ENCODE results near the gene PPP4R3A. TPM values are rescaled to one million over a fixed set of nuclear protein-coding genes. Genes with fewer than 3 reads are reported as not detected.

Gene PPP4R3A
- polyA plus RNA-seq, 4 donors, result 55.9 to 103 (median 68.0) TPM

- Histone ChIP-seq H3K4me1 (ENCODE audit: control insufficient read depth in 3 of 3, insufficient read depth in 2 of 3, low read depth in 1 of 3, low read length in 2 of 3) (peaks cover 0 to 25% (median 4%) of the 10 kb centered on the region in 3 donors), H3K27ac (ENCODE audit: low read depth in 1 of 3, low read length in 2 of 3) (no peak overlapping the region), H3K36me3 (ENCODE audit: control insufficient read depth in 3 of 3, insufficient read depth in 2 of 3, low read depth in 1 of 3, low read length in 3 of 3) (no peaks in the 10 kb centered on the region), H3K4me3 (ENCODE audit: low read depth in 1 of 3, low read length in 3 of 3) (no peak overlapping the region), H3K27me3 (ENCODE audit: control insufficient read depth in 3 of 3, insufficient read depth in 3 of 3, low read length in 3 of 3) (no peaks in the 10 kb centered on the region), H3K9me3 (ENCODE audit: control insufficient read depth in 2 of 2, insufficient read depth in 1 of 2, low read depth in 1 of 2, low read length in 1 of 2) (no peaks in the 10 kb centered on the region)
- no peak for DNase-seq
- 80 to 92% (median 88%) methylated on average over 2 of the region's 2 CpGs for WGBS, 3 donors
- no peak for FAIRE-seq
Measured at GRCh38 chr14:91420686-91421085, 89.4 kb downstream of the PPP4R3A start.

DNA sequence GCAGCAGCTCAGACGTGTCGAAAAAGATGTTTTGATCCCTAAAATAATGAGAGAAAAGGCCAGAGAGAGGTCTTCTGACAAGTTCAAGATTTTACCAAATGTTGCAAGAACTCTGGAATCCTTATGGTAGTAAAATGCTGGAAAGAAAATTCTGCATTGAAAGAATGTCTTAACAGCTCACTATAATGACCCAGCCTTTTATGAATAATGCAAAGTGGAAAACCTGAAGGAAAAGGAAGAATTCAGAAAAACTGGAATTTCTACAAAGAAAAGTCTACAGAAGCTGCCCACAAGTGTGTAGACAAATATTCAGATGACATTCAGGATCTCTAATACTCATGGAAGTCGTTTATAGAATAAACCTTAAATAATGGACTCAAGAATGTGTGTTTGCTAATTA, 90.7 kb downstream of the PPP4R3A start:
- peaks cover 0 to 21% (median 3%) of the 10 kb centered on the region in 3 donors for H3K4me1 ChIP-seq (ENCODE audit: control insufficient read depth in 3 of 3, insufficient read depth in 2 of 3, low read depth in 1 of 3, low read length in 2 of 3)
- no peak overlapping the region for H3K4me3 ChIP-seq (ENCODE audit: low read depth in 1 of 3, low read length in 3 of 3)
- no peaks in the 10 kb centered on the region for H3K27me3 ChIP-seq (ENCODE audit: control insufficient read depth in 3 of 3, insufficient read depth in 3 of 3, low read length in 3 of 3)
- 36 to 56% (median 48%) methylated on average over 3 of the region's 3 CpGs for WGBS, 3 donors
- H3K36me3 ChIP-seq (ENCODE audit: control insufficient read depth in 3 of 3, insufficient read depth in 2 of 3, low read depth in 1 of 3, low read length in 3 of 3), result no peaks in the 10 kb centered on the region
- H3K9me3 ChIP-seq (ENCODE audit: control insufficient read depth in 2 of 2, insufficient read depth in 1 of 2, low read depth in 1 of 2, low read length in 1 of 2), result no peaks in the 10 kb centered on the region
- FAIRE-seq, result no peak
- no peak for DNase-seq
- H3K27ac ChIP-seq (ENCODE audit: low read depth in 1 of 3, low read length in 2 of 3), result no peak overlapping the region

- Histone ChIP-seq H3K36me3 (ENCODE audit: control insufficient read depth in 3 of 3, insufficient read depth in 2 of 3, low read depth in 1 of 3, low read length in 3 of 3) (no peaks in the 10 kb centered on the region), H3K9me3 (ENCODE audit: control insufficient read depth in 2 of 2, insufficient read depth in 1 of 2, low read depth in 1 of 2, low read length in 1 of 2) (no peaks in the 10 kb centered on the region), H3K4me3 (ENCODE audit: low read depth in 1 of 3, low read length in 3 of 3) (no peak overlapping the region), H3K27ac (ENCODE audit: low read depth in 1 of 3, low read length in 2 of 3) (no peak overlapping the region), H3K4me1 (ENCODE audit: control insufficient read depth in 3 of 3, insufficient read depth in 2 of 3, low read depth in 1 of 3, low read length in 2 of 3) (peaks cover 0 to 26% (median 4%) of the 10 kb centered on the region in 3 donors), H3K27me3 (ENCODE audit: control insufficient read depth in 3 of 3, insufficient read depth in 3 of 3, low read length in 3 of 3) (no peaks in the 10 kb centered on the region)
- FAIRE-seq (no peak), DNase-seq (no peak)
- WGBS, 3 donors, result 28 to 36% (median 36%) methylated on average over 12 of the region's 12 CpGs
Measured at GRCh38 chr14:91419044-91419397, 91.1 kb downstream of the PPP4R3A start.

DNA sequence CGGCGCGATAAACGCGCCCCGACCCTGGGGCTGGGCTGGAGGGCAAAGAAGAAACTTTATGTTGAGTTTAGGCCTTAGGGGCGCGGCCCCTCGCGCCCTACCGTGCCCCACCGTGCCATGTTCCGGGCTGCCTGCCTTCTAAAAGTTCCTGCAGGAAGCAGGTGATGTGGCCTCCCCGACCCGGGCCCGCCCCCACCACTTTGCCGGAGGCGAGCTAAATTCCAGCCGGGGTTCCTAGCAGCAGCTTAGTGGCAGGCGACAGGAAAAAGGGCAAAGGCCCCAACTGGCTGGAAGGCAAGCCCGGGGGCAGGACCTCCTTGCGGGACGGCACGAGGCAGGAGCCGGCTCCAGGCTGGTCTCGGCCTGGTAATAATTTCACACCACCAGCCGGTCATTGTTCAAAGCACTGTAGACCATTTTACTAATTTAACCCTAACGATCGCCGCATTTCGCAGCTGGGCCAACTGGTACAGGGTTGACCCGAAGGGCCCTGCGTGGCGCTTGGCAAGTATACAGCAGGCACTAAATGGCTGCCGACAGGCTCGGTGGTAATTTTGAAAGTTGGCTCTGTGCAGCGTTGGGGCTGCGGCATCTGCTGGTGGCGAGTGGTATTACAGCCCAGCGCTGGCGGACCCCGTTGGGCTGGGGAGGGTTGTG, 91.6 kb downstream of the PPP4R3A start:
- Histone ChIP-seq H3K27ac (ENCODE audit: low read depth in 1 of 3, low read length in 2 of 3) (peak overlapping the region; percentile 42 to 71 (median 61)), H3K4me1 (ENCODE audit: control insufficient read depth in 3 of 3, insufficient read depth in 2 of 3, low read depth in 1 of 3, low read length in 2 of 3) (peaks cover 3 to 30% (median 9%) of the 10 kb centered on the region in 3 donors), H3K27me3 (ENCODE audit: control insufficient read depth in 3 of 3, insufficient read depth in 3 of 3, low read length in 3 of 3) (no peaks in the 10 kb centered on the region), H3K4me3 (ENCODE audit: low read depth in 1 of 3, low read length in 3 of 3) (peak overlapping the region in 2 of 3 donors; percentile 37 to 92), H3K9me3 (ENCODE audit: control insufficient read depth in 2 of 2, insufficient read depth in 1 of 2, low read depth in 1 of 2, low read length in 1 of 2) (no peaks in the 10 kb centered on the region), H3K36me3 (ENCODE audit: control insufficient read depth in 3 of 3, insufficient read depth in 2 of 3, low read depth in 1 of 3, low read length in 3 of 3) (no peaks in the 10 kb centered on the region)
- FAIRE-seq, result no peak
- peak; percentile 65 to 85 for DNase-seq
- WGBS, 3 donors, result 0 to 1% (median 1%) methylated on average over 41 to 42 of the region's 42 CpGs

DNA sequence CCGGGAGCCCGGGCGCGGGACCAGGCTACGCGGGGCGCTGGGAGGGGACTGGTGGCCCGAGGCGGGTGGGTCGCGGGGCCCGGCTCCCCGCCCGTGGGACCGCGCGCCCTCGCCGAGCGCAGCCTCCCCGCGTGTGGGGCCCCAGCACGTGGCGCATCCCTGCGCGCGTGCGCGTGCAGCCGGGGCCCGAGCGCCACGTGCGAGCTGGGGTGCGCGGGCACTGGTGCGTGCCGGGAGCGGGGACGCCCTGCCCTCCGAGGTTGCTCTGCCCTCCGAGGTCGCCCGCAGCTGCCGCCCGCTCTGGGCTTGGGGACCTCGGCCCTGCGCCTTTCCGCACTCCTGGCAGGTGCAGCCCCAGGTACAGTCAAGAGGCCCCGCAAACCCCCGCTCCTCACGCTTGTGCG, 92.1 kb downstream of the PPP4R3A start:
- peaks cover 3 to 34% (median 9%) of the 10 kb centered on the region in 3 donors for H3K4me1 ChIP-seq (ENCODE audit: control insufficient read depth in 3 of 3, insufficient read depth in 2 of 3, low read depth in 1 of 3, low read length in 2 of 3)
- no peaks in the 10 kb centered on the region for H3K27me3 ChIP-seq (ENCODE audit: control insufficient read depth in 3 of 3, insufficient read depth in 3 of 3, low read length in 3 of 3)
- peak overlapping the region in 2 of 3 donors; percentile 61 to 71 for H3K27ac ChIP-seq (ENCODE audit: low read depth in 1 of 3, low read length in 2 of 3)
- no peaks in the 10 kb centered on the region for H3K36me3 ChIP-seq (ENCODE audit: control insufficient read depth in 3 of 3, insufficient read depth in 2 of 3, low read depth in 1 of 3, low read length in 3 of 3)
- FAIRE-seq, result no peak
- peak; percentile 67 to 90 for DNase-seq
- H3K9me3 ChIP-seq (ENCODE audit: control insufficient read depth in 2 of 2, insufficient read depth in 1 of 2, low read depth in 1 of 2, low read length in 1 of 2), result no peaks in the 10 kb centered on the region
- 0 to 1% (median 0%) methylated on average over 22 to 53 of the region's 53 CpGs for WGBS, 3 donors
- H3K4me3 ChIP-seq (ENCODE audit: low read depth in 1 of 3, low read length in 3 of 3), result peak overlapping the region; percentile 20 to 92 (median 37)

DNA sequence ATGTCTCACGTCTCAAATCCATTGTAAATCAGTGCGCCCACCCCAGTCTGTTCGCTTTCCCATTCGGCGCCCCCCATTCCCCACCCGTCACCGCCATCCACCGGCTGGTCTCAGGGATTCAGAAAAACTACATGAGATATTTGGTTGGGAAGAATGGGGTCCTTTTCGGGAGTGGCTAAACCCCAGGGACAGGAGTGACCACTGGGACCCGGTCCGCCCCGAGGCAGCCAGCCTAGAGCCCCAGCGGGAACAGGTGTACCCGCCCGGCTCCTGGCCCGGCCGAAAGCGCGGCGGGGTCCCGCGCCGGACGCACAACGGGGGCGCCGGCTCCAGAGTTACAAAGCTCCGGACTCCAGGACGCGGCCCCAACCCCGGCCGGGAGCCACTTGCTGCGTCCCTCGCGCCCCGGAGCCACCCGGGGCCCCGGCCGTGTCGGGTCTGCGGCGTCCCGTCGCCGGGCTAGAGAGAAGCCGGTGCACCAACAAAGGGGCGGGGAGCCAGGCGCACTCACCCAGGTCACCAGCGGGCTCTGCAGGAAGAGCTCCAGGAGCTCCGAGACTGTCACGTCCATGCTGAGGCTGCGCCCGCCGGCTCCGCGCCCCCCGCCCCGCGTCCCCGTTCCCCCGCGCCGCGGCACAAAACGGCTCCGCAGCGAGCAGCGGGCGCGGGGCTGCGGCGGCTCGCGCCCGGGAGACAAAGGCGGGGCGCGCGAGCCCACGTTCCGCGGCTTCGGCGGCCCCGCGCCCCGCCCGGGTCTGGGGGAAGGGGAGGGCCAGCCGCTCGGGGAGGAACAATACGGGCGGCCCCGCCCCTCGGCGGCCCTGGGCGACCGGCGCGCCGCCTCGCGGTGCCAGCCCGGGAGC, 92.8 kb downstream of the PPP4R3A start, which contains the start of gene CCDC88C:
Gene CCDC88C, minus strand, starts transcription at position 701 of the 863 bp plus-strand sequence. Its CDS starts 130 bp downstream, at position 571.
- H3K27ac ChIP-seq (ENCODE audit: low read depth in 1 of 3, low read length in 2 of 3), result peak within 1 kb of the TSS; percentile 61 to 89 (median 63)
- WGBS, 3 donors, result 0 to 1% (median 1%) methylated on average over 69 to 103 of the region's 103 CpGs
- peaks cover 3 to 34% (median 9%) of the 10 kb centered on the region in 3 donors for H3K4me1 ChIP-seq (ENCODE audit: control insufficient read depth in 3 of 3, insufficient read depth in 2 of 3, low read depth in 1 of 3, low read length in 2 of 3)
- no peaks in the 10 kb centered on the region for H3K9me3 ChIP-seq (ENCODE audit: control insufficient read depth in 2 of 2, insufficient read depth in 1 of 2, low read depth in 1 of 2, low read length in 1 of 2)
- FAIRE-seq (no peak), DNase-seq (peak; percentile 80 to 92)
- no peaks in the 10 kb centered on the region for H3K36me3 ChIP-seq (ENCODE audit: control insufficient read depth in 3 of 3, insufficient read depth in 2 of 3, low read depth in 1 of 3, low read length in 3 of 3)
- H3K27me3 ChIP-seq (ENCODE audit: control insufficient read depth in 3 of 3, insufficient read depth in 3 of 3, low read length in 3 of 3), result no peaks in the 10 kb centered on the region
- H3K4me3 ChIP-seq (ENCODE audit: low read depth in 1 of 3, low read length in 3 of 3), result peak within 1 kb of the TSS; percentile 67 to 92 (median 77)

GRCh38 chr14:91416744-91417119, 93.4 kb downstream of the PPP4R3A start:
- peak; percentile 55 for DNase-seq
- WGBS, 3 donors, result 1 to 9% (median 1%) methylated on average over 19 of the region's 19 CpGs
- H3K4me3 ChIP-seq (ENCODE audit: low read depth in 1 of 3, low read length in 3 of 3), result peak overlapping the region; percentile 67 to 92 (median 77)
- no peak for FAIRE-seq
- peak overlapping the region; percentile 54 to 89 (median 63) for H3K27ac ChIP-seq (ENCODE audit: low read depth in 1 of 3, low read length in 2 of 3)
- peaks cover 3 to 34% (median 9%) of the 10 kb centered on the region in 3 donors for H3K4me1 ChIP-seq (ENCODE audit: control insufficient read depth in 3 of 3, insufficient read depth in 2 of 3, low read depth in 1 of 3, low read length in 2 of 3)
- H3K36me3 ChIP-seq (ENCODE audit: control insufficient read depth in 3 of 3, insufficient read depth in 2 of 3, low read depth in 1 of 3, low read length in 3 of 3), result no peaks in the 10 kb centered on the region
- no peaks in the 10 kb centered on the region for H3K9me3 ChIP-seq (ENCODE audit: control insufficient read depth in 2 of 2, insufficient read depth in 1 of 2, low read depth in 1 of 2, low read length in 1 of 2)
- H3K27me3 ChIP-seq (ENCODE audit: control insufficient read depth in 3 of 3, insufficient read depth in 3 of 3, low read length in 3 of 3), result no peaks in the 10 kb centered on the region
